ENCODE measurements around the gene C8A.

Gene C8A

DNA sequence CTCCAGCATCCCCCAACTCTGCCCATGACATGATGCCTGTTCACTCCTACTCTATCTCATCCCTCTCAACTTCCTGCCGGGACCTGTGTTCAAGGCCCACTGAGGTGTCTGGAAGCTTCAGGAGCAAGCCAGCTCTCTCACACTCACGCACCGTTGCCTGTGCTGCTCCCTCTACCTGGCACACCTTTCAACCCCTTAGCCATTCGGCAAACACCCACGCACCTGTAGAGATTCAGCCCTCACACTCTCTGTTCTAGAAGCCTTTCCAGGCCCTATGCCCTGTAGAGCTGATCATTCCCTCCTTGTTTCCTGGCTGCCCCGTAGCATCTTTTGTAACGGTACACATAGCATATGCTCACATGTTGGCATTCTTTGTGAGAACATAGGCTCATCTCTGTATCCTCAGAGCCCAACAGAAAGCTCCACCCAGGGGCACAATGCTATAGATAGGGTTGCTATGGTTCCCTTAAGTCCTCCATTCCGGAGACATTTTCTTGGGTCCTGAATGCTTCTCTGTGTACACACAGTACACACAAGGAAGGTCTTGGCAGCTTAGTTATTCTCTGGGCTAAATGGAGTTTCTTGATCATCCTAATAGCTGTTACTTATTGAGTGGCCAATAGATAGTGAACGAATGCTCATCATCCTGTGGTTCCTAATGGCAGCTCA, 109.9 kb downstream of the C8A start:
- no peak for DNase-seq (ENCODE audit: extremely low read depth in 1 of 2, low read depth in 1 of 2)

DNA sequence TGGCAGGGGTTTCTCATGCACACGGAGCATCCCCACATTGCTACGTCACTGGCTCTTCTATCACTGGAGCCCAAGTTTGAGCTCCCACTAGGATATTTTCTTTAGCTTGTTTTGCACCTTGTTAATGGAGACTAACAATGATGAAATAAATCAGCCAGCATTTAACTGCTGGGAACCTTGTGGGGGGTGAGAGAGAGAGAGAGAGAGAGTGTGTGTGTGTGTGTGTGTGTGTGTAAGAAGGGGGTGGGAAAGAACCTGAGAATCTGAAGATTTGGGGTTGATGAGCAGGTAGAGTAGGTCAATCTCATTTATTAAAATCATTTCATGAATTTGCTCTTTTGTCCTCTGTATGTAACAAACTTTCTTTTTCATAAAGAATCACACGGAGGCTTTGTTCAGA, 110.6 kb downstream of the C8A start:
- DNase-seq (ENCODE audit: extremely low read depth in 1 of 2, low read depth in 1 of 2) = no peak

DNA sequence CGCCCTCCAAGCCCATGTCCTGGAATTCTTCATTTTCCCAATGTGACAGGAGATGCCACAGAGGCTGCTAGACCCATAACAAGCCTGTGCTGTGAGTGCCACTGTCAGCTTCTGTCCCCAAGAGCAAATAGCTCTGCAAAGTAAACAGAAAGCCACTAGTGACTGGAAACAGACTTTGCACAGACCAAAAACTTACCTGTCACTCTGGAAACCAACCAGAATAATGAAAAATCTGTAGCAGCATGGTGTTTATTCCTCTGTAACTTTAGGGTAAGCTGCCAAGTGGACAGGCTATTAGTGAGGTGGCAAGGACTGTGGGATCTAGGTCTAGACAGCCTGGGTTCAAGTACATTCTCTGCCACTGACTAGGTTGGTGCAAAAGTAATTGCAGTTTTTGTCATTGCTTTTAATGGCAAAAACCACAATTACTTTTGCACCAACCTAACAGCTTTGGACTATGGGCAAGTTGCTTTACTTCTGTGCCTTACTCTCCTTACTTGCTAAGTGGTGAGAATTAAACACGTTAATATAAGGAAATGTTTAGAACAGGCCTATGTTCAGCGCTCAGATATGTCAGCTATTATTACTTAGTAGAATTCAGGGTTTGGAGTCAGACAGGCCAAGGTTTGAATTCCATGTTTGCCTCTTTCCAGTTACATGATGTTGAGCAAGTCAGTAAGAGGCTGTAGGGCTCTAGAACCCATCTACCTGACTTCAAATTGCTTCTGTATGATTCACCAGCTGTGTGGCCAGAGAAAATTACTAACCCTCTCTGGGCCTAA, 111.5 kb downstream of the C8A start, which contains the start of gene C8B:
Gene C8B (minus strand): TSS at position 100 of the 782 bp plus-strand sequence. CDS start 67 bp downstream, at position 33.
- DNase-seq (ENCODE audit: extremely low read depth in 1 of 2, low read depth in 1 of 2) = no peak

GRCh38 chr1:56966698-56966999, 112.1 kb downstream of the C8A start:
- DNase-seq (ENCODE audit: extremely low read depth in 1 of 2, low read depth in 1 of 2) = no peak

- DNase-seq (ENCODE audit: extremely low read depth in 1 of 2, low read depth in 1 of 2) = no peak
Observed at GRCh38 chr1:56967355-56967754, 112.8 kb downstream of the C8A start.
